Liver (tissue), 9 donors: ENCODE results near the gene YPEL2. TPM values are rescaled to one million over a fixed set of nuclear protein-coding genes. Genes with fewer than 3 reads are reported as not detected.
"Not testable (repeated sequence)": the region's sequence is repeated elsewhere in the genome, so short reads cannot be mapped to it uniquely, and the experiment has no call there.

Source experiments
- DNase-seq: peaks from one replicate; pipeline ENCODE4 v3.0.0-alpha.2; 2017; ENCODE audit warnings: low spot score
- H3K27ac ChIP-seq, 2 donors: one replicate each; pipeline ENCODE4 v1.7.0; 2013; ENCODE audit warnings: inconsistent platforms in 2 of 2, low read length in 2 of 2, control low read depth in 1 of 2, low read depth in 1 of 2, mild to moderate bottlenecking in 1 of 2
- H3K27me3 ChIP-seq, 4 donors: one replicate each; pipeline versions ENCODE4 v1.6.1 to v1.7.0; 2013; ENCODE audit warnings: low read length in 3 of 4, inconsistent platforms in 1 of 4, mild to moderate bottlenecking in 1 of 4, moderate library complexity in 1 of 4; ENCODE audit not compliant: control insufficient read depth in 4 of 4, insufficient read depth in 4 of 4
- H3K36me3 ChIP-seq, 4 donors: one replicate each; pipeline versions ENCODE4 v1.6.1 to v1.7.0; 2013; ENCODE audit warnings: low read length in 3 of 4, mild to moderate bottlenecking in 3 of 4, low read depth in 1 of 4, moderate library complexity in 1 of 4; ENCODE audit not compliant: control insufficient read depth in 4 of 4, insufficient read depth in 3 of 4
- H3K4me1 ChIP-seq, 4 donors: one replicate each; pipeline versions ENCODE4 v1.6.1 to v1.7.0; 2013; ENCODE audit warnings: low read length in 3 of 4, mild to moderate bottlenecking in 3 of 4, moderate library complexity in 1 of 4; ENCODE audit not compliant: control insufficient read depth in 4 of 4, insufficient read depth in 4 of 4
- H3K4me3 ChIP-seq, 3 donors: one replicate each; pipeline versions ENCODE4 v1.6.1 to v1.7.0; 2013; ENCODE audit warnings: low read length in 3 of 3, control low read depth in 1 of 3, low read depth in 1 of 3, mild to moderate bottlenecking in 1 of 3
- H3K9ac ChIP-seq, 2 donors: one replicate each; pipeline ENCODE4 v1.7.0; 2013; ENCODE audit warnings: low read length in 2 of 2, mild to moderate bottlenecking in 2 of 2, moderate library complexity in 2 of 2, control low read depth in 1 of 2, low read depth in 1 of 2
- H3K9me3 ChIP-seq, 4 donors: one replicate each; pipeline versions ENCODE4 v1.6.1 to v1.7.0; 2013; ENCODE audit warnings: low read length in 3 of 4; ENCODE audit not compliant: control insufficient read depth in 4 of 4
- EGR1 ChIP-seq, 2 donors: IDR thresholded peaks; 2 replicates each; pipeline ENCODE4 v1.6.1; 2016 to 2018; ENCODE audit warnings: antibody characterized with exemption in 2 of 2, low read depth in 2 of 2
- FOXA1 ChIP-seq: IDR thresholded peaks from 2 replicates; pipeline ENCODE4 v1.6.1; 2016; ENCODE audit warnings: antibody characterized with exemption
- FOXA2 ChIP-seq: IDR thresholded peaks from 2 replicates; pipeline ENCODE4 v1.6.1; 2016; ENCODE audit warnings: antibody characterized with exemption
- GABPA ChIP-seq, 2 donors: IDR thresholded peaks in 1 of 2; conservative IDR thresholded peaks in 1 of 2; 2 replicates each; pipeline ENCODE4 v1.6.1; 2016; ENCODE audit warnings: antibody characterized with exemption in 2 of 2, mild to moderate bottlenecking in 1 of 2, moderate library complexity in 1 of 2
- HNF4A ChIP-seq, 2 donors: conservative IDR thresholded peaks; 2 replicates each; pipeline ENCODE4 v1.6.1; 2016; ENCODE audit warnings: antibody characterized with exemption in 2 of 2, mild to moderate bottlenecking in 2 of 2
- HNF4G ChIP-seq: IDR thresholded peaks from 2 replicates; pipeline ENCODE4 v1.6.1; 2016; ENCODE audit warnings: antibody characterized with exemption
- JUND ChIP-seq, 2 donors: IDR thresholded peaks; 2 replicates each; pipeline ENCODE4 v1.6.1; 2016; ENCODE audit warnings: antibody characterized with exemption in 2 of 2
- NR2F2 ChIP-seq: IDR thresholded peaks from 2 replicates; pipeline ENCODE4 v1.6.1; 2016; ENCODE audit warnings: antibody characterized with exemption
- RAD21 ChIP-seq, 2 donors: IDR thresholded peaks; 2 replicates each; pipeline ENCODE4 v1.6.1; 2016; ENCODE audit warnings: antibody characterized with exemption in 2 of 2, mild to moderate bottlenecking in 2 of 2
- RXRA ChIP-seq, 2 donors: IDR thresholded peaks; 2 replicates each; pipeline ENCODE4 v1.6.1; 2017 to 2018; ENCODE audit warnings: antibody characterized with exemption in 2 of 2, mild to moderate bottlenecking in 1 of 2
- SP1 ChIP-seq: IDR thresholded peaks from 2 replicates; pipeline ENCODE4 v1.6.1; 2018; ENCODE audit warnings: antibody characterized with exemption, mild to moderate bottlenecking
- TAF1 ChIP-seq: conservative IDR thresholded peaks from 2 replicates; pipeline ENCODE4 v1.6.1; 2016; ENCODE audit warnings: antibody characterized with exemption, mild to moderate bottlenecking
- YY1 ChIP-seq: IDR thresholded peaks from 2 replicates; pipeline ENCODE4 v1.6.1; 2016; ENCODE audit warnings: antibody characterized with exemption, mild to moderate bottlenecking
- WGBS: extraction: QIAGEN DNeasy Blood & Tissue Kit; methylation state at CpG from one replicate; pipeline ENCODE4 v1.1.7; 2013; 5-methylcytosine and 5-hydroxymethylcytosine counted together
- polyA plus RNA-seq, 2 donors: library from polyadenylated mRNA; stranded (reverse) in 1 of 2; unstranded in 1 of 2; fragments of 200-250 nt in 1 of 2; fragments of >200 nt in 1 of 2; fragmentation: Nextera tagmentation in 1 of 2; extraction: Ambion mirVana in 1 of 2; gene quantifications; one replicate each; pipeline versions ENCODE4 v1.2.1 to v1.2.3, GENCODE V29; 2013 to 2015
- total RNA-seq, 2 donors: library from RNA; depleted of rRNA; stranded (reverse); fragments of >200 nt; gene quantifications; one replicate each; pipeline ENCODE4 v1.2.3, GENCODE V29; 2014
- TF ChIP-seq, protein P1 (sequence below): fragments of 150-350 bp; IDR thresholded peaks from 2 replicates; pipeline ENCODE4 v1.5.1; 2017; ENCODE audit warnings: improper control_type of control experiment, low read depth, low read length; ENCODE audit not compliant: missing input control
- TF ChIP-seq, protein P2 (sequence below): IDR thresholded peaks from 2 replicates; pipeline ENCODE4 v1.6.1; 2016; ENCODE audit warnings: antibody characterized with exemption, mild to moderate bottlenecking
- TF ChIP-seq, protein P3 (sequence below): IDR thresholded peaks from 2 replicates; pipeline ENCODE4 v1.6.1; 2016; ENCODE audit warnings: antibody characterized with exemption
- TF ChIP-seq, protein P4 (sequence below): IDR thresholded peaks from 2 replicates; pipeline ENCODE4 v1.6.1; 2016; ENCODE audit warnings: antibody characterized with exemption
- TF ChIP-seq, protein P5 (sequence below): IDR thresholded peaks from 2 replicates; pipeline ENCODE4 v1.6.1; 2016; ENCODE audit warnings: antibody characterized with exemption
- donor health status: healthy.
- donor health status: healthy.
- donor health status: healthy.
- donor health status: healthy.
- donor health status: healthy.

Gene YPEL2
- total and polyA plus RNA-seq, 4 donors, result 4.2 to 23.8 (median 11.3) TPM

DNA sequence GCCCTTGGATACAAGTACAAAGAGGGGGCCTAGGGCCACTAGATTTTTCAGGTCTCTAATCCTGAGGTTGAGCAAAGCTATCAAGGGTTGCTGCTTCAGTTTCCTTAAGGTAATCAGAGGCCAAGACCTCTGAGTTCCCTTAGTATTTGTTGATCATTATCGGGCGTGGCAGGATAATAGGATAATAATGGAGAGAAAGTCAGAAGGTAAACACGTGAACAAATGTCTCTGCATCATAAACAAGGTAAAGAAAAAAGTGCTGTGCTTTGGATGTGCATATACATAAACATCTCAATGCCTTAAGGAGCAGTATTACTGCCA, 41.5 kb upstream of the YPEL2 start:
- H3K4me3 ChIP-seq, result no peak overlapping the region
- no peak overlapping the region for H3K27ac ChIP-seq
- TF ChIP-seq EGR1 (IDR thresholded peaks at IDR 0.05; ENCODE audit: low read depth in 2 of 2), result no peak
- TF ChIP-seq, protein P1, sequence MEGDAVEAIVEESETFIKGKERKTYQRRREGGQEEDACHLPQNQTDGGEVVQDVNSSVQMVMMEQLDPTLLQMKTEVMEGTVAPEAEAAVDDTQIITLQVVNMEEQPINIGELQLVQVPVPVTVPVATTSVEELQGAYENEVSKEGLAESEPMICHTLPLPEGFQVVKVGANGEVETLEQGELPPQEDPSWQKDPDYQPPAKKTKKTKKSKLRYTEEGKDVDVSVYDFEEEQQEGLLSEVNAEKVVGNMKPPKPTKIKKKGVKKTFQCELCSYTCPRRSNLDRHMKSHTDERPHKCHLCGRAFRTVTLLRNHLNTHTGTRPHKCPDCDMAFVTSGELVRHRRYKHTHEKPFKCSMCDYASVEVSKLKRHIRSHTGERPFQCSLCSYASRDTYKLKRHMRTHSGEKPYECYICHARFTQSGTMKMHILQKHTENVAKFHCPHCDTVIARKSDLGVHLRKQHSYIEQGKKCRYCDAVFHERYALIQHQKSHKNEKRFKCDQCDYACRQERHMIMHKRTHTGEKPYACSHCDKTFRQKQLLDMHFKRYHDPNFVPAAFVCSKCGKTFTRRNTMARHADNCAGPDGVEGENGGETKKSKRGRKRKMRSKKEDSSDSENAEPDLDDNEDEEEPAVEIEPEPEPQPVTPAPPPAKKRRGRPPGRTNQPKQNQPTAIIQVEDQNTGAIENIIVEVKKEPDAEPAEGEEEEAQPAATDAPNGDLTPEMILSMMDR, result no peak
- TF ChIP-seq, protein P2, sequence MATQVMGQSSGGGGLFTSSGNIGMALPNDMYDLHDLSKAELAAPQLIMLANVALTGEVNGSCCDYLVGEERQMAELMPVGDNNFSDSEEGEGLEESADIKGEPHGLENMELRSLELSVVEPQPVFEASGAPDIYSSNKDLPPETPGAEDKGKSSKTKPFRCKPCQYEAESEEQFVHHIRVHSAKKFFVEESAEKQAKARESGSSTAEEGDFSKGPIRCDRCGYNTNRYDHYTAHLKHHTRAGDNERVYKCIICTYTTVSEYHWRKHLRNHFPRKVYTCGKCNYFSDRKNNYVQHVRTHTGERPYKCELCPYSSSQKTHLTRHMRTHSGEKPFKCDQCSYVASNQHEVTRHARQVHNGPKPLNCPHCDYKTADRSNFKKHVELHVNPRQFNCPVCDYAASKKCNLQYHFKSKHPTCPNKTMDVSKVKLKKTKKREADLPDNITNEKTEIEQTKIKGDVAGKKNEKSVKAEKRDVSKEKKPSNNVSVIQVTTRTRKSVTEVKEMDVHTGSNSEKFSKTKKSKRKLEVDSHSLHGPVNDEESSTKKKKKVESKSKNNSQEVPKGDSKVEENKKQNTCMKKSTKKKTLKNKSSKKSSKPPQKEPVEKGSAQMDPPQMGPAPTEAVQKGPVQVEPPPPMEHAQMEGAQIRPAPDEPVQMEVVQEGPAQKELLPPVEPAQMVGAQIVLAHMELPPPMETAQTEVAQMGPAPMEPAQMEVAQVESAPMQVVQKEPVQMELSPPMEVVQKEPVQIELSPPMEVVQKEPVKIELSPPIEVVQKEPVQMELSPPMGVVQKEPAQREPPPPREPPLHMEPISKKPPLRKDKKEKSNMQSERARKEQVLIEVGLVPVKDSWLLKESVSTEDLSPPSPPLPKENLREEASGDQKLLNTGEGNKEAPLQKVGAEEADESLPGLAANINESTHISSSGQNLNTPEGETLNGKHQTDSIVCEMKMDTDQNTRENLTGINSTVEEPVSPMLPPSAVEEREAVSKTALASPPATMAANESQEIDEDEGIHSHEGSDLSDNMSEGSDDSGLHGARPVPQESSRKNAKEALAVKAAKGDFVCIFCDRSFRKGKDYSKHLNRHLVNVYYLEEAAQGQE, result no peak
- TF ChIP-seq RXRA (IDR thresholded peaks at IDR 0.05), result no peak
- no peak for TF ChIP-seq YY1
- TF ChIP-seq, protein P3, sequence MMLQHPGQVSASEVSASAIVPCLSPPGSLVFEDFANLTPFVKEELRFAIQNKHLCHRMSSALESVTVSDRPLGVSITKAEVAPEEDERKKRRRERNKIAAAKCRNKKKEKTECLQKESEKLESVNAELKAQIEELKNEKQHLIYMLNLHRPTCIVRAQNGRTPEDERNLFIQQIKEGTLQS, result no peak
- TF ChIP-seq RAD21 (IDR thresholded peaks at IDR 0.05), result no peak
- no peak for TF ChIP-seq FOXA1
- TF ChIP-seq NR2F2, result no peak
- no peak for TF ChIP-seq SP1
- no peak for TF ChIP-seq HNF4A (conservative IDR thresholded peaks at IDR 0.05)
- no peak for TF ChIP-seq TAF1
- TF ChIP-seq, protein P4, sequence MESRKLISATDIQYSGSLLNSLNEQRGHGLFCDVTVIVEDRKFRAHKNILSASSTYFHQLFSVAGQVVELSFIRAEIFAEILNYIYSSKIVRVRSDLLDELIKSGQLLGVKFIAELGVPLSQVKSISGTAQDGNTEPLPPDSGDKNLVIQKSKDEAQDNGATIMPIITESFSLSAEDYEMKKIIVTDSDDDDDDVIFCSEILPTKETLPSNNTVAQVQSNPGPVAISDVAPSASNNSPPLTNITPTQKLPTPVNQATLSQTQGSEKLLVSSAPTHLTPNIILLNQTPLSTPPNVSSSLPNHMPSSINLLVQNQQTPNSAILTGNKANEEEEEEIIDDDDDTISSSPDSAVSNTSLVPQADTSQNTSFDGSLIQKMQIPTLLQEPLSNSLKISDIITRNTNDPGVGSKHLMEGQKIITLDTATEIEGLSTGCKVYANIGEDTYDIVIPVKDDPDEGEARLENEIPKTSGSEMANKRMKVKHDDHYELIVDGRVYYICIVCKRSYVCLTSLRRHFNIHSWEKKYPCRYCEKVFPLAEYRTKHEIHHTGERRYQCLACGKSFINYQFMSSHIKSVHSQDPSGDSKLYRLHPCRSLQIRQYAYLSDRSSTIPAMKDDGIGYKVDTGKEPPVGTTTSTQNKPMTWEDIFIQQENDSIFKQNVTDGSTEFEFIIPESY, result no peak
- no peak for TF ChIP-seq GABPA (IDR thresholded peaks at IDR 0.05 in 1 of 2, conservative IDR thresholded peaks at IDR 0.05 in 1 of 2)
- TF ChIP-seq, protein P5, sequence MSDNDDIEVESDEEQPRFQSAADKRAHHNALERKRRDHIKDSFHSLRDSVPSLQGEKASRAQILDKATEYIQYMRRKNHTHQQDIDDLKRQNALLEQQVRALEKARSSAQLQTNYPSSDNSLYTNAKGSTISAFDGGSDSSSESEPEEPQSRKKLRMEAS, result no peak
- no peak for TF ChIP-seq FOXA2
- TF ChIP-seq HNF4G, result no peak
- TF ChIP-seq JUND (IDR thresholded peaks at IDR 0.05), result no peak
- H3K27me3 ChIP-seq, result no peaks in the 10 kb centered on the region
- no peak overlapping the region for H3K9ac ChIP-seq
- WGBS, result 65% methylated on average over 3 of the region's 3 CpGs
- H3K9me3 ChIP-seq, result no peaks in the 10 kb centered on the region
- peaks cover 0 to 3% (median 0%) of the 10 kb centered on the region in 4 donors for H3K4me1 ChIP-seq
- H3K36me3 ChIP-seq, result no peaks in the 10 kb centered on the region
- no peak for DNase-seq

DNA sequence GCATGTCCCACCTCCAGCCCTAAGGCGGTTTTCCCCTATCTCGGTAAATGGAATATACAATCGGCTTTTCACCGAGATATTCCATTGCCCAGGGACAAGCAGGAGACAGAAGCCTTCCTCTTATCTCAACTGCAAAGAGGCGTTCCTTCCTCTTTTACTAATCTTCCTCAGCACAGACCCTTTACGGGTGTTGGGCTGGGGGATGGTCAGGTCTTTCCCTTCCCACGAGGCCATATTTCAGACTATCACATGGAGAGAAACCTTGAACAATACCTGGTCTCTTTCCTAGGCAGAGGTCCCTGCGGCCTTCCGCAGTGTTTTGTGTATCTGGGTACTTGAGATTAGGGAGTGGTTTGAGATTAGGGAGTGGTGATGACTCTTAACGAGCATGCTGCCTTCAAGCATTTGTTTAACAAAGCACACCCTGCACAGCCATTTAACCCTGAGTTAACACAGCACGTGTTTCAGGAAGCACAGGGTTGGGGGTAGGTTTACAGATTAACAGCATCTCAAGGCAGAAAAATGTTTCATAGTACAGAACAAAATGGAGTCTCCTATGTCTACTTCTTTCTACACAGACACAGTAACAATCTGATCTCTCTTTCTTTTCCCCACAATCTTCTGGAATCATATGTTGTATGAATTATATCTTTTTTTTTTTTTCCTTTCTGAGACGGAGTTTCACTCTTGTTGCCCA, 41.0 kb upstream of the YPEL2 start:
- not testable (repeated sequence) for H3K27ac ChIP-seq, H3K27me3 ChIP-seq, H3K9me3 ChIP-seq, H3K4me1 ChIP-seq, H3K9ac ChIP-seq, DNase-seq, H3K4me3 ChIP-seq, H3K36me3 ChIP-seq
- 60% methylated on average over 12 of the region's 12 CpGs for WGBS
